ENCODE data around the gene COQ2.

GRCh38 chr4:83293305-83294046 is 8.9 kb upstream of the COQ2 start:
- TF ChIP-seq, protein P1, sequence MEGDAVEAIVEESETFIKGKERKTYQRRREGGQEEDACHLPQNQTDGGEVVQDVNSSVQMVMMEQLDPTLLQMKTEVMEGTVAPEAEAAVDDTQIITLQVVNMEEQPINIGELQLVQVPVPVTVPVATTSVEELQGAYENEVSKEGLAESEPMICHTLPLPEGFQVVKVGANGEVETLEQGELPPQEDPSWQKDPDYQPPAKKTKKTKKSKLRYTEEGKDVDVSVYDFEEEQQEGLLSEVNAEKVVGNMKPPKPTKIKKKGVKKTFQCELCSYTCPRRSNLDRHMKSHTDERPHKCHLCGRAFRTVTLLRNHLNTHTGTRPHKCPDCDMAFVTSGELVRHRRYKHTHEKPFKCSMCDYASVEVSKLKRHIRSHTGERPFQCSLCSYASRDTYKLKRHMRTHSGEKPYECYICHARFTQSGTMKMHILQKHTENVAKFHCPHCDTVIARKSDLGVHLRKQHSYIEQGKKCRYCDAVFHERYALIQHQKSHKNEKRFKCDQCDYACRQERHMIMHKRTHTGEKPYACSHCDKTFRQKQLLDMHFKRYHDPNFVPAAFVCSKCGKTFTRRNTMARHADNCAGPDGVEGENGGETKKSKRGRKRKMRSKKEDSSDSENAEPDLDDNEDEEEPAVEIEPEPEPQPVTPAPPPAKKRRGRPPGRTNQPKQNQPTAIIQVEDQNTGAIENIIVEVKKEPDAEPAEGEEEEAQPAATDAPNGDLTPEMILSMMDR (IDR thresholded peaks at IDR 0.05): no peak
- TF ChIP-seq EP300 (IDR thresholded peaks at IDR 0.05) (no peak), POLR2AphosphoS5 (IDR thresholded peaks at IDR 0.05) (no peak)
